ENCODE data around the gene RBM33.
"Not testable (repeated sequence)": the region's sequence is repeated elsewhere in the genome, so short reads cannot be mapped to it uniquely, and the experiment has no call there.

The RBM33 gene, protein sequence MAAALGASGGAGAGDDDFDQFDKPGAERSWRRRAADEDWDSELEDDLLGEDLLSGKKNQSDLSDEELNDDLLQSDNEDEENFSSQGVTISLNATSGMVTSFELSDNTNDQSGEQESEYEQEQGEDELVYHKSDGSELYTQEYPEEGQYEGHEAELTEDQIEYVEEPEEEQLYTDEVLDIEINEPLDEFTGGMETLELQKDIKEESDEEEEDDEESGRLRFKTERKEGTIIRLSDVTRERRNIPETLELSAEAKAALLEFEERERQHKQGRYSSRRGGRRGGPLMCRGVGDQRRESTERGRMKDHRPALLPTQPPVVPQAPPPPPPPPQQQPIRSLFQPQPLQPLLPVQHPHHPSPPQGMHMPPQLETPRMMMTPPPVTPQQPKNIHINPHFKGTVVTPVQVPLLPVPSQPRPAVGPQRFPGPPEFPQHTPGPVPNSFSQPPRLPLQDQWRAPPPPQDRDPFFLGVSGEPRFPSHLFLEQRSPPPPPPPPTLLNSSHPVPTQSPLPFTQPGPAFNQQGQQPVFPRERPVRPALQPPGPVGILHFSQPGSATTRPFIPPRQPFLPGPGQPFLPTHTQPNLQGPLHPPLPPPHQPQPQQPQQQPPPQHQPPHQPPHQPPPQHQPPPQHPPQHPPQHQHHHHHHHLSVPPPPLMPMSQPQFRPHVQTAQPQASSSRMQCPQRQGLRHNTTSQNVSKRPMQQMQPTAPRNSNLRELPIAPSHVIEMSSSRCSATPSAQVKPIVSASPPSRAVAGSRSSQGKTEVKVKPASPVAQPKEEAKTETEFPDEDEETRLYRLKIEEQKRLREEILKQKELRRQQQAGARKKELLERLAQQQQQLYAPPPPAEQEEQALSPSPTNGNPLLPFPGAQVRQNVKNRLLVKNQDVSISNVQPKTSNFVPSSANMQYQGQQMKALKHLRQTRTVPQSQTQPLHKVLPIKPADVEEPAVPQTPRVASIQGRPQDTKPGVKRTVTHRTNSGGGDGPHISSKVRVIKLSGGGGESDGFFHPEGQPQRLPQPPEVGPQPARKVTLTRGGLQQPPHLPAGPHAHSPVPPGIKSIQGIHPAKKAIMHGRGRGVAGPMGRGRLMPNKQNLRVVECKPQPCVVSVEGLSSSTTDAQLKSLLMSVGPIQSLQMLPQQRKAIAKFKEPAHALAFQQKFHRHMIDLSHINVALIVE

DNA sequence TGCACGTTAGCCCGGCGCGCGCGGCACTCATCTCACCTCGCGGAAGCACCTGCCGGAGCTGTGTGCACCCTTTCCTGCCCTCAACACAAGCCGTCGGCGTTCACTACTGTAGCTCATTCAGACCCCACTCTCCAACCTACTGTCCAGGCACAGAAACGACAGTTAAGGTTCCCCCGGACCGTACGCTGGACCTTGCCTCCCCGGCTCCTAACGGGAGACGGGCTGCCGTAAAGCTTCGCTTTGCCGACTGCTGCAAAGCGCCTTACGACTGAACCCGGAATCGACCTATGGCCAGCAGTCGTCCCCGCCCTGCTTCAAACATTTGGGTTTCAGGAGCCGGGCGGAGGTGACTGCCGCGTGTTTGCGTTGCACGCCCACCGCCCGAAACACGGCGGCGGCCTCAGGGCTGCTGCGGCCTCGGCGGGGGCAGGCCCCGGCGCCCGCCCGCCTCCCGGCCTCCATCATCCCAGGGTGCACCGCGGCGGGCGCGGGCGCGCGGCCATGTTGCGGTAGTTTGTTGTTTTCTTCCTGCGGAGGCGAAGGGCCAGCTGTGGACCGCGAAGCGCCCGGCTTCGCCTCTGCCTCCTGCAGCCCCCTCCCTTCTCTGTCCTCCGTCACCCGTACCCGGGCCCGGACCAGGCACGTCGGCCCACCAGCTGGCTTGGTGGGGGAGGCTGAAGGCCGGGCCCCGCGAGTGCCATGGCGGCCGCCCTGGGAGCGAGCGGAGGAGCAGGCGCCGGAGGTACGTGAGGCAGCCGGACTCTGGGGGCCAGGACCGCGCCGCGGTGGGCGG is at the start of gene RBM33:
TSS of gene RBM33 (plus strand) at position 484 of the 793 bp plus-strand sequence. CDS start at position 700, 216 bp downstream.
- DNase-seq (ENCODE audit: low read depth in 2 of 2) = peak; percentile 81

DNA sequence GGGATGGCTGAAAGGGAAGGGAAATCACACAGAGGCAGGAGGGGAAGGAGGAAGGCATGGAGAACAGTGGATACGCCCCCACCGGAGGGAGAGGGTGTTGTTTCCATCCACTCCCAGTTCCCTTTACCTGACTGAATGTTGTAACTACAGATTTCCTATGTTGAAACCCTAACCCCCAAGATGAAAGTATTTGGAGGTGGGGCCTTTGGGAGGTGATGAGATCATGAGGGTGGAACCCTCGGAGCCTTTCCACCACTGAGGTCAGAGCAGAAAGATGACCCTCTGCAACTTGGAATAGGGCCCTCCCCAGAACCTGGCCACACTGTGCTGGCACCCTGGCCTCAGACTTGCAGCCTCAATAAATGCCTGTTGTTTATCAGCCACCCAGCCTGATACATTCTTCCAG is 49.5 kb upstream of the RBM33 start:
- no peak for DNase-seq (ENCODE audit: low read depth in 2 of 2)

DNA sequence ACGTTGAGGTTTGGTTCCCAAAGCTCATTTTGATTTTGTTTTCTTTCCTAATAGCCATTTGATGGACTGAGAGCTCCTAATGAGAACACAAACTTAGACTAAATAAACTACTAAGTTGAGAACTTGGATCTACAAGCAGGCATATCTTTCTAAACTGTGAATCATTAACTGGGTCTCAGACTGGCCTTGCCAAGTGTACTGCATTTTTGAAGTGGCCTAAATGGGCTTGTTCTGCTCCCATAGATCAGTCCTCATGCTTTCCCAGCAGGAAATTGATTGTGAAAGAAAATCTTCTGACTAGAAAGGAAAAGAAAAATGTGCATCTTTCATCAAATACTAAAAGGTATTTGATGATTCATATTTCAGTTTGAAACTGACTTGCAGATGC is 46.7 kb upstream of the RBM33 start:
- no peak for DNase-seq (ENCODE audit: low read depth in 2 of 2)

DNA sequence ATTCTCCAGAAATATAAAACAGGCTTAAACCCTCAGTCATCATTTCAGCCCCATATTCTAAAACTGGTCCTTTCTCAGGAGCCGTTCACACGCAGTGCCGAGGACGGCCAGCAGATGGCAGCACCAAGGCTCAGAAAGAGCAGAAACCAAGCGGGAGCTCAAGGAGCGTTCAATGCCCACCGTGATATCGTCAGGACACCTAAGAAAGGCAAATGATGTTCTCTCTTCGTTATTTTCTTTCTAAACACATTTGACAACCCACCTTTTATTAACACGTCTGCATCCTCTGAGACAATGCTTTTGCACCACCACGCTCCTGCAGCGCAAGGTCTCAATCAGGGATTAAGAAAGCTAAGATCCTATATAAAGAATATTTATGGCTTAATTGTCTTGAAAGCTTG is 45.7 kb upstream of the RBM33 start:
- DNase-seq (ENCODE audit: low read depth in 2 of 2) = peak; percentile 66 to 70

DNA sequence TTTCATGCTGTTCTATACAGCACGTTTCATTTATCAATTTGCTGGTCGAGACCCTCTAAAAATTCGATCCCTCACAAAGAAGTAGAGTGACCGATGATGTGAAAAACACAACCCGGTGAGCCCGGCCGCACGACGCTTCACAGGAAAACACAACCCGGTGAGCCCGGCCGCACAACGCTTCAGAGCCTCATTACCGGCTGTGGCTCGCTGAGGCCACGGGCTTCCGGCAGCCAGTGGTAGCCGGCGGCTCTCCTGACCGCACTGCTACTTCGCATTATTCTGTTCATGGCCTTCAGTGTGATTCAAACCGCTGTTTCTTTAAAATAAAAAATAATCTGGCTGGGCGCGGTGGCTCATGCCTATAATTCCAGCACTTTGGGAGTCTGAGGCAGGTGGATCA is 42.3 kb upstream of the RBM33 start:
- DNase-seq (ENCODE audit: low read depth in 2 of 2) = no peak

DNA sequence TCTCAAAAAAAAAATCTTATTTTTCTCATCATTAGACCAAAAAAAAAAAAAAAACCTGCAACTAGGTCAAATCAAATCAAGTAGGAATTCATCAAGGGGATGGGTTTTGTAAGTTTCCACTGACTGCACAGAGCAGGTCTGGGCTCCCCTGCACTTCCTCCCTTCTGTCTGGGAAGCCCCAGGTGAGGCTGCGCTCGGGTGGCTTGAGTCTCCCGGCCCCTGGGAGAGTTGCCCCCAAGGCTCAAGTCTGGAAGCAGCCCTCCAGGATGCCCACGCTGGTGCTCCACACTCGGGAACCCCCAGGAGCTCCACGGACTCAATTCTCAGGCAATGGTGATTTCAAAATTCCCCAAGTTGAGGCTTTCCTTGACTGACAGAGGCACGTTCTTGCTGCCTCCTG is 41.7 kb upstream of the RBM33 start:
- no peak for DNase-seq (ENCODE audit: low read depth in 2 of 2)

DNA sequence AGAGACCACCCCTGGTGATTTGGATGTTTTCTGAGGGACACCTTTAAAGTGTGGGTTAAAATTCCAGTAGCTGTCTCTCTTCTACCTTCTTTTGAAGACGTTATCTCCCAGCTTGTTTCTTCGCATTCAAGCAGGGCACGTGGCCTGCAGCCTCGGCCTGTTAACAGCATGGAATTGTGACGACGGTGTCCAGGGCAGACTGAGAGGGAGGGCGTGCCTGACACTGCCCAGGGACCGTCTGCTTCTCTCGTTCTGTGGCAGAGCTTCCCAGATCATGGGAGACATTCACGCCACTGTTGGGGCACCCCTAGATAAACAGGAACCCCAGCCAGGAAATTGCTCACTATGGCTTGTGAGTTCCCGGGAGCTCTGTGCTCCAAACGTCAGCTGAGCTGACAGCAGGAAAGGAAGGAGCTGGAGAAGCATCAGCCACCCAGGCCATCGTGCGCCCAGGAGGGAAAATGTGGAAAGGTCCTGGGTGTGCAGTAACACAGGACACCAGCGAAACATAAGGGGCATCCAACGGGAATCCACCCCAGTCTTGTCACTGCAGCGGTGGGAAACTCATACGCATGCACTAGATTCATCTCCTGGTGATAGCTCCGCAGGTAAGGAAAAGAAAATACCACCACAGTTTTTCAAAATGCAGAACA is 41.1 kb upstream of the RBM33 start:
- no peak for DNase-seq (ENCODE audit: low read depth in 2 of 2)

DNA sequence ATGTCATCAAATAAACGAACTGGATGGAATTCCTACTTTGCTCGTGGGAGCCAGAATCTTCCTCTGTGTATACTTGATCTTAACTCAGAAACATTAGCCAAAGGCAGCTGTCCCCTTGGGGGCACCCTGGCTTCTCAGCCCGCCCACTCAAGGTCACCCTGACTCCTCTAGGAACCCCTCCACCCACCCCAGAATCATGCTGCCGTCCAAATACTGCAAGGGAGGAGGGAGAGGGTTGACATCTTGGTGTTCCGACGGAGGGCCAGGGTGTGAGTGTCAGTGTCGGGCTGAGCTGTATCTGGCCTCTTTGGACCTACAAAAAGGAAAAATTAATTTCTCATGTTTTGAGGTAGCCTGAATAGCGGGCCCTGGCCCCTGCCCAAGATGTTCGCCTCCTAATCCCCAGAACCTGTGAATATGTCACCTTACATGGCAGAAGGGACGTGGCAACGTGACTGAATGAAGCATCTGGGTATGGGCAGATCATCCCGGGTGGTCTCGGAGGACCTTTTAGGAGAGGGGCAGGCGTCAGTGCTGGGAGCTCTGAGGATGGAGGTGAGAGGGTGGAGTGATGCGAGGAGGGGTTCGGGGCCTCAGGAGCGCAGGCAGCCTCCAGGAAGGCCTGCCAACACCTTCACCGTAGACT is 40.5 kb upstream of the RBM33 start:
- DNase-seq (ENCODE audit: low read depth in 2 of 2) = no peak

DNA sequence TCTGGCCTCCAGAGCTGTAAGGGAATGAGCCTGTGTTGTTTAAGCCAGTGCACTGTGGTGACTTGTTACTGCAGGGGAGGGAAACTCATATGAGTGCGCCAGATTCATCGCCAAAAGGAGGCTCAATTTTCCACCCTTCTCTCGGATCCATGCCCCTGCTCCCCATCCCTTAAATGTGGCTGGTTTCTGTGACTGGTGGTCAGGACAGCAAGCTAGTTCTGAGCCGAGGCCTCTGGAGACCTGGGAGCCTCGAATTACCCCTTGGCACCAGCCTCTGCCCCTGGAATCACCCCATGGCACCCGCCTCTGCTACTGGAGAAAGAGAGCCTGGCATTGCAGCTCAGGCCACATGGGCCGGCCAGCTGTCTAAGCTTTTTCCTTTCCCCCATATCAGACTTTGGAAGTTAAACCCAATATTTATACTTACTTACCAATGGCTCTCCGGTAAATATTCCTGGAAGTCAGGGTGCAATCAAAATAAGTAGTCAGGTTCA is 39.9 kb upstream of the RBM33 start:
- no peak for DNase-seq (ENCODE audit: low read depth in 2 of 2)

DNA sequence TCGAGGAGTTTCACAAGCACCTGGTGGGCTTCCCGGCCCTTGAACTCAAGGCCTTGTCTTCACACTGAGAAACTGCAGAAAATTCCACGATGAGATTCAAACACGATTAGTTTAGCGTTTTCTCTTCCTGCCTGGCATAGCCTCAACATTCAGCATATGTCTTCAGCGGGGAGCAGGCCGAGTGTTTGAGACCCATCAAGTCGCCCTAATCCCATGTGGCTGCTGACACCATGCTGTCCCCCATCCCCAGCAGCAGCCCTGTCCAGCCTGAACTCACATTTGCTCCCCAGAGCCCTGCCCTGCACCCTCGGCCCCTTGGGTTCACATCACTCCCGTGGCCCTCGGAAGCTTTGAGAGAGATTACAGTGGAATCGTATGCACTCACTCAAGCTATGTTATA is 35.3 kb upstream of the RBM33 start:
- no peak for DNase-seq (ENCODE audit: low read depth in 2 of 2)

DNA sequence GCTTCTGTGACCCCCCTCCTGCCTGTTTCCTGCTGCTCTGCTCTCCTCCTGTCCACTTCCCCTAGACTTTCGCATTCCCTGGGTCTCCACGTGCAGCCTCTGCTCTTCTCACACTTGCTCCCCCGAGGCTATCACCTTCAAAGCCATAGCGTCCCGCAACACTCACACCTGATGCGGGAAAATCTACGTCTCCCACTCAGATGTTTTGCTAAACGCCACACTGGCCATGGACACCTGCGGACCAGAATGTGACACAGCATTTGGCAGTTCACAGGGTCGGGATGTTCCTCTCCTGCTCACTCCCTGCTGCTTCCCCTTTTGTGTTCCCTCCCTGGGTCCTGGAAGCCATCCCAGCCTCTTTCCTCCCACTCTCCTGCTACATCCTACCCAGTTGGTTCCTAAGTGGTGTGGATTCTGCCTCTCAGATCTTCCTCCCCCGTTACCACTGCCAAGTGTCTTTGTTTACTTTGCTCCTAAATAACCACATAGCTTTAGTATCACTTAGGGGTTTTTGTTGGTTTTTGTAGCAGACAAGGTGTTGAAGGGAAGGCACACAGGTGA is 33.7 kb upstream of the RBM33 start:
- no peak for DNase-seq (ENCODE audit: low read depth in 2 of 2)

DNA sequence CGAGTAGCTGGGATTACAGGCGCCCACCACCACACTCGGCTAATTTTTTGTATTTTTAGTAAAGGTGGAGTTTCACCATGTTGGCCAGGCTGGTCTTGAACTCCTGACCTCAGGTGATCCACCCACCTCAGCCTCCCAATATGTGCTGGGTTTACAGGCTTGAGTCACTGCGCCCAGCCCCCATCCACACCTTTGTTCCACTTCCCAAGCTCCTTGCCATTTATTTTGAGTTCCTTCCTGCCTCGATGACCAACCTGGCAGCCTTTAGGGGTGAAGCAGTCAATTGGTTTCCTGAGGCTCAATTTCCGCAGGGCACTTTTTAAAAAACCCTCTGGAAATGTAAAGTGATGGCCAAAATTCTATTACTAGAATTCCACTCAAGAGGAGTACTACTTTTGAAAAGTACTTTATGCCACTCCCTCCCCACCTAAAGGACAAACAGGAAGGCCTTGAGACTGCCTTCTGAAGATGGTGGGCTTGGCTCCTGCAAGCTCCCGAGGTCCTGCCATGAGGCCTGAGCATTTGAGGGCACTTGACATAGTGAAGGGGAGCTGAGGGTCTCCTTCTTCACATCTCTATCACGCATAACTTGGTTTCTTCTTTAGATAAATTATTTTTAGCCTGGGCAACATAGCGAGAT is 32.5 kb upstream of the RBM33 start:
- no peak for DNase-seq (ENCODE audit: low read depth in 2 of 2)

DNA sequence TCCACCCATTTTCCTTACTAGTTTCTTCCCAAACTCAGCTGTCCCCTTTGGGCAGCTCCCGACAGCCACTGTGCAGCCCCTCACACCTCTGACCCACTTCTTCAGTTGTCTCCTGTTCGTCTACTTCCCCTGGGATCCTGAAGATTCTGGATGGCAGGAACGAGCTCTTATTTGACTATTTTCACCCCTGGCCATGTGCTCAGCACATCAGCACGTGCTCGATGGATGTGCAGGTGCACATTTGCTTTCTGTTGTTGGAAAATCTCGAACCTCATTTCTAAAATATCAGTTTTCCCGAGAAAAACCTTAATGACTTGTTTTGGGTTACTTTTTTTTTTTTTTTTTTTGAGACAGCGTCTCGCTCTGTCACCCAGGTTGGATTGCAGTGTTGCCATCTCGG is 31.8 kb upstream of the RBM33 start:
- no peak for DNase-seq (ENCODE audit: low read depth in 2 of 2)

DNA sequence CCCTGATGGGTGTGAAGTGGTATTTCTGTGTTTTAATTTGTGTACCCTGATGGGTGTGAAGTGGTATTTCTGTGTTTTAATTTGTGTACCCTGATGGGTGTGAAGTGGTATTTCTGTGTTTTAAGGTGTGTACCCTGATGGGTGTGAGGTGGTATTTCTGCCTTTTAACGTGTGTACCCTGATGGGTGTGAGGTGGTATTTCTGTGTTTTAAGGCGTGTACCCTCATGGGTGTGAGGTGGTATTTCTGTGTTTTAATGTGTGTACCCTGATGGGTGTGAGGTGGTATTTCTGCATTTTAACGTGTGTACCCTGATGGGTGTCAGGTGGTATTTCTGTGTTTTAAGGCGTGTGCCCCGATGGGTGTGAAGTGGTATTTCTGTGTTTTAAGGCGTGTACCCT is 29.4 kb upstream of the RBM33 start:
- not testable (repeated sequence) for DNase-seq (ENCODE audit: low read depth in 2 of 2)

DNA sequence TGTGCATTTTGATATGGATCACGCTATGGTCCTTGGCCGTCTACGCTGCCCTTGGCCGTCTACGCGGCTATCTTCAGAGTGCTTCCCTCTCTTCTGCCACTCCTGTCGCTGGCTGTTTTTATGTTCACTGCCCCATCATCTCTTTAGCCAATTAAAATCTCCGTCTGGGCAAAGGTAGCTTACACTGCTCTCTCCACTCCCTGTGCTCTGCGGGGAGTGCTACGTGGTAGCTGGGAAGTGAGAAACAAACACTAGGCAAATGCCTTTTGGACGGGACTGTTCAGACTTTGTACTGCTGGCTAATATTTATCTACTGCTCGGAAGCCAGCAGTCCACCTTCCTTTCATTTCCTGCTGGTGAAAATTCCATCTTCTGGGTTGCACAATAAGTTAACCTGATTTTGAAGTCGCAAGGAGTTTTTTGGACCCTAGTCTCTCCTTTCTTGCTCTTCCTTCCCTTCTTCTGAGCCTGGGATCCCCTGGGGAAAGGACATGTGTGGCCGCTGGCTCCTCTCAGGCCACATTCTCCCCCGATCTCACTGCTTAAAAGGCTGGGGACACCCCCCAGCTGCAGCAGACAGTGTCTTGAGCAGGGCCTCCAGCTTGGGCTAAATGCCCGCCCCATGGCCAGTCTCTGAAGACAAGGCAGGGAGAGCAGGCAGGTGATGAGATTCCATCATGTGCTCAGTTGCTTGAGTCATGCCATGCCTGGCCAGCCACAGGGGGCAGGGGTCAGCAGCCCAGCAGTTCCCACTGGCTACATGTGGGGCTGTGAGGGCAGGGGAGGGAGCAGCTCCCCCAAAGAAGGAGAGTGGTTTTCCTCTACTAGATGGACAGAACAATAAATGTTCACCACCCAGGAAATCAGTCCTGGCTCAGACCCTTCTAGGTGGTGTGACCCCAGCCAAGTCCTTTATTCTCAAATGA is 25.5 kb upstream of the RBM33 start:
- DNase-seq (ENCODE audit: low read depth in 2 of 2) = no peak

DNA sequence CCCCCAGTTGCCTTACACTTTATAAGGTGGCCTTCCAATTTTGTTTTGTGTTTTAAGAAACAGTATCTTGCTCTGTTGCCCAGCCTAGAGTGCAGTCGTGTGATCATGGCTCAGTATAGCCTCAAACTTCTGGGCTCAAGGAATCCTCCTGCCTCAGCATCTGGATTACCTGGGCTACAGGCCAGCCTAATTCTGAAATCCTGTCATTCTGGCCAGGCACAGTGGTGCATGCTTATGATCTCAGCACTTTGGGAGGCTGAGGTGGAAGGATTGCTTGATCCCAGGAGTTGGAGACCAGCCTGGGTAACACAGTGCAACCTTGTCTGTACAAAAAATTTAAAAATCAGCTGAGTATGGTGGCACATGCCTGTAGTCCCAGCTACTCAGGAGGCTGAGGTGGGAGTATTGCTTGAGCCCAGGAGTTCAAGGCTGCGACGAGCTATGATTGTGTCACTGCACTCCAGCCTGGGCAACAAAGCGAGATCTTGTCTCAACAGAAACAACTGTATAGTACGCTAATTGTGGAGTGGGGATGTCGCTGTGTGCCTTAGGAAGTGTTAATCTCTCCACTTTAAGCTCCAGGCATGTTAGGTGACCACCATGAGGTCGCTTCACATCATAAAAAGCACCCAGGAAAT is 24.7 kb upstream of the RBM33 start:
- DNase-seq (ENCODE audit: low read depth in 2 of 2) = no peak

DNA sequence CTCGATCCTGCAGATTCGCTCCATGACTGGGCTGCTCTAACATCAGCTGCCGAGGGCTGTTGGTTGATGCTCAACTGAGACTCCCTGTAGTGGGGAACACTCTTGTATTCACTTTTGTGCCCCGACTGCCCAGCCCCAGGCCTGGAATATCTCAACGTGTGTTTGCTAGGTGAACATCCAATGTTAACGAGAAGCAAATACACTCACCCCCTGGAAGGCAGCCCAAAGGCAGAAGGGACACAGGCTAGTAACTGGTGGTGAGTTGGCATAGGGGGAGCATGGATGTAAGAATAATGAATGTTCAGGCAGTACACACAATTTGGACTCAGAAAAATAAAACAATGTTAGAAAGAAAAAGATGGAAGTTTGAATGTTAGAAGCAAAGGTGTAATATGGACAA is 24.0 kb upstream of the RBM33 start:
- DNase-seq (ENCODE audit: low read depth in 2 of 2) = no peak

DNA sequence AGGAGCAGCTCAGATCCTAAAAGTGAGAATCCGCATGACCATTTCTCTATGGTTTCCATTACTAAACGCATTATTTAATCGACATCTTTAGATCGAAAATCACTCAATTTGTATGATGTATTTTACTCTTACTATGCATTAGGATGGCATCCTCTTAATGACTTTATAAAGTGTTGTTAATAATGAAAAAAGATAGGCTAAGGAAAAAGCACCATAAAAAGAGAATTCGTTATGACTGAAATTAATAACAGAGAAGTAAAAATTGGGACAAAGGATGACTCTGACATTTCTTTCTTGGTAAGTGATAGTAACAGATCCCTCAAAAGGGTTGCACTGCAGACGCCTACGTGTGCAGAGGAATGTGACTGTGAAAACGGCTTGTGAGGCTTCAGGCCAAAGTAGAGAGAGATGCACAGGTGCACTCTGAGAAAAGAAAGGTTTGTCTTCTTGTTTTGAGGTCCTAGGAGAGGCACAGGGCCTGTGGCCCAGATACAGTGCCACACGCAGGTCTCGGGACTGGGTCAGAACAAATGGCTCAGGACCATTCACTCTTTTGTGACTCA is 23.0 kb upstream of the RBM33 start:
- DNase-seq (ENCODE audit: low read depth in 2 of 2) = no peak

Measured in stimulated activated CD8-positive, alpha-beta memory T cell treated with anti-CD3 and anti-CD28 coated beads, Interleukin-15, amount 100 ng/mL, for 48 hours (primary cell).